B cell (primary cell): ENCODE measurements around the gene NOD2. TPM values are rescaled to one million over a fixed set of nuclear protein-coding genes. Genes with fewer than 3 reads are reported as not detected.

Source experiments
- ATAC-seq: fragments of 200-7000 bp; cut with Tn5 transposase; one replicate; pipeline ENCODE4 v1.10.0; 2021; ENCODE audit warnings: low read depth, mild to moderate bottlenecking, moderate number of reproducible peaks, moderate library complexity
- CTCF ChIA-PET: fragments of 350-600 bp; sonication (Branson Sonifier 250); formaldehyde crosslinking; loops from one replicate; lab custom pipeline; 2021; ENCODE audit warnings: antibody characterized with exemption, inconsistent platforms; lab: Charles Lee
- POLR2A ChIA-PET: fragments of 350-600 bp; sonication (Branson Sonifier 250); formaldehyde crosslinking; loops from one replicate; lab custom pipeline; 2021; ENCODE audit warnings: antibody characterized with exemption; lab: Charles Lee
- DNase-seq: peaks from one replicate; pipeline ENCODE4 v3.0.0; 2013
- H2AFZ ChIP-seq: 2 replicates; pipeline ENCODE4 v1.6.1; 2012; ENCODE audit warnings: mild to moderate bottlenecking, low read depth, low read length; ENCODE audit not compliant: insufficient read depth, poor library complexity, severe bottlenecking
- H3K27ac ChIP-seq, 2 donors: 1 replicate in 1 of 2; 2 replicates in 1 of 2; pipeline ENCODE4 v1.5.1; 2012 to 2013; ENCODE audit warnings: low read length in 2 of 2, mild to moderate bottlenecking in 2 of 2, moderate library complexity in 1 of 2
- H3K27me3 ChIP-seq, 4 experiments: fragments of 200-600 bp in 1 of 4; sonication (generic) in 1 of 4; replicated peaks in 1 of 4; 1 replicate in 2 of 4; 2 replicates in 2 of 4; pipeline versions ENCODE4 v1.6.1 to v1.7.0; 2013 to 2016; ENCODE audit warnings: low read length in 3 of 4, mild to moderate bottlenecking in 2 of 4, mixed read lengths in 1 of 4, moderate library complexity in 1 of 4; ENCODE audit not compliant: insufficient read depth in 4 of 4, control insufficient read depth in 3 of 4; ENCODE audit errors: control extremely low read depth in 1 of 4
- H3K36me3 ChIP-seq, 2 experiments: replicated peaks in 1 of 2; 1 replicate in 1 of 2; 2 replicates in 1 of 2; pipeline versions ENCODE4 v1.6.1 to v1.7.1; 2013; ENCODE audit warnings: low read length in 1 of 2; ENCODE audit not compliant: insufficient read depth in 2 of 2, control insufficient read depth in 1 of 2; ENCODE audit errors: control extremely low read depth in 1 of 2, extremely low read depth in 1 of 2
- H3K4me1 ChIP-seq, 2 donors: fragments of 200-600 bp in 1 of 2; sonication (generic) in 1 of 2; 1 replicate in 1 of 2; 2 replicates in 1 of 2; pipeline versions ENCODE4 v1.5.1 to v1.6.1; 2013 to 2017; ENCODE audit warnings: low read length in 2 of 2; ENCODE audit not compliant: control insufficient read depth in 2 of 2, insufficient read depth in 2 of 2
- H3K4me2 ChIP-seq: replicated peaks from 2 replicates; pipeline ENCODE3; 2012; ENCODE audit warnings: mild to moderate bottlenecking, low read depth, low read length; ENCODE audit not compliant: poor library complexity, severe bottlenecking
- H3K4me3 ChIP-seq, 5 experiments: fragments of 200-600 bp in 1 of 5; sonication (generic) in 1 of 5; 1 replicate in 3 of 5; 2 replicates in 2 of 5; pipeline versions ENCODE4 v1.5.1 to v1.7.0; 2011 to 2016; ENCODE audit warnings: low read length in 4 of 5, mild to moderate bottlenecking in 4 of 5, low read depth in 2 of 5, control low read depth in 1 of 5, moderate library complexity in 1 of 5; ENCODE audit not compliant: insufficient read depth in 1 of 5; ENCODE audit errors: control extremely low read depth in 1 of 5, extremely low read depth in 1 of 5
- H3K79me2 ChIP-seq: fragments of 200-600 bp; sonication (generic); one replicate; pipeline ENCODE4 v1.6.0; 2016; ENCODE audit warnings: low read length; ENCODE audit not compliant: control insufficient read depth, insufficient read depth
- H3K9ac ChIP-seq: fragments of 200-600 bp; sonication (generic); 2 replicates; pipeline ENCODE4 v1.6.1; 2017; ENCODE audit warnings: mild to moderate bottlenecking, low read length, moderate library complexity
- H3K9me3 ChIP-seq, 3 donors: one replicate each; pipeline versions ENCODE4 v1.6.1 to v1.7.1; 2013; ENCODE audit warnings: low read length in 2 of 3; ENCODE audit not compliant: control insufficient read depth in 2 of 3, insufficient read depth in 1 of 3; ENCODE audit errors: control extremely low read depth in 1 of 3
- H4K20me1 ChIP-seq: 2 replicates; pipeline ENCODE4 v1.6.0; 2012; ENCODE audit warnings: mild to moderate bottlenecking, low read length; ENCODE audit not compliant: insufficient read depth, control insufficient read depth, poor library complexity, severe bottlenecking
- H3K27ac Mint-ChIP-seq: one replicate; pipeline ENCODE4 v1.8.0; 2021; ENCODE audit warnings: mixed read lengths
- H3K27me3 Mint-ChIP-seq: one replicate; pipeline ENCODE4 v1.8.0; 2021; ENCODE audit warnings: mixed read lengths
- H3K4me1 Mint-ChIP-seq: one replicate; pipeline ENCODE4 v1.8.0; 2021; ENCODE audit warnings: mixed read lengths
- H3K4me3 Mint-ChIP-seq: one replicate; pipeline ENCODE4 v1.8.0; 2021; ENCODE audit warnings: mixed read lengths
- H3K9me3 Mint-ChIP-seq: one replicate; pipeline ENCODE4 v1.8.0; 2022; ENCODE audit warnings: mixed read lengths; ENCODE audit not compliant: insufficient read depth
- EZH2 ChIP-seq: IDR thresholded peaks from 2 replicates; pipeline ENCODE4 v1.6.1; 2012; ENCODE audit warnings: borderline replicate concordance, low read depth, mild to moderate bottlenecking, moderate library complexity, low read length; ENCODE audit not compliant: insufficient read depth, poor library complexity, severe bottlenecking
- WGBS: methylation state at CpG from one replicate; pipeline ENCODE4 v1.1.5; 2013; ENCODE audit warnings: missing lambda C conversion rate; ENCODE audit not compliant: insufficient coverage; 5-methylcytosine and 5-hydroxymethylcytosine counted together
- intact Hi-C: fragments of 100-400 bp; cut with micrococcal nuclease; formaldehyde crosslinking; loops from one replicate; pipeline ENCODE4 v1.10.0; 2022
- polyA plus RNA-seq: library from polyadenylated mRNA; depleted of rRNA; stranded (reverse); fragments of >200 nt; gene quantifications from 2 replicates; pipeline ENCODE4 v1.2.3, GENCODE V29; 2012
- total RNA-seq, 2 donors: library from RNA; stranded (reverse); fragments of 120-200 nt in 1 of 2; gene quantifications; 1 replicate in 1 of 2; 2 replicates in 1 of 2; pipeline versions ENCODE4 v1.2.3 to v1.2.4, GENCODE V29; 2013 to 2022
- TF ChIP-seq, protein P1 (sequence below): fragments of 200-600 bp; IDR thresholded peaks from one replicate; pipeline ENCODE4 v1.8.0; 2022; ENCODE audit warnings: antibody characterized with exemption, mild to moderate bottlenecking

The NOD2 gene
- total and polyA plus RNA-seq, 2 donors (not counting 1 experiment from before 2014, with no cell fraction given) = 1.2 to 1.8 TPM

DNA sequence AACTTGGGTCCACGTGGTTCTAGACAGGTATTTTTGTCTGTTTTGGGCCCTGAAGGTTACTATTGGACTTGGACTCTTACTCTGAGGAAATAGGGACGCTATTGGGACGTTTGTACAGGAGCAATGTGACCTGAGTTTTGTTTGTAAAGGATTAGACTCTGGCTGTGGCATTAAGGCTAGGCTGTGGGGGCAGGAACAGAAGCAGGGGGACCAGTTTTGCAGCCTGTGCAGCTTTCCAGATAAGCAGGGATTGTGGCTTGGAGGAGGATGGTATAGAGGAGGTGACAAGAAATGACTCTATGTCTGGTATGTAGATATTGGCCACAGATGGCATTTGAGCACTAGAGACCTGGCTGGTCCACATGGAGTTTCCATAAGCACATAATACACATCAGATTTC is 12.8 kb downstream of the NOD2 start:
- POLR2A ChIA-PET = no interaction called here
- TF ChIP-seq, protein P1, sequence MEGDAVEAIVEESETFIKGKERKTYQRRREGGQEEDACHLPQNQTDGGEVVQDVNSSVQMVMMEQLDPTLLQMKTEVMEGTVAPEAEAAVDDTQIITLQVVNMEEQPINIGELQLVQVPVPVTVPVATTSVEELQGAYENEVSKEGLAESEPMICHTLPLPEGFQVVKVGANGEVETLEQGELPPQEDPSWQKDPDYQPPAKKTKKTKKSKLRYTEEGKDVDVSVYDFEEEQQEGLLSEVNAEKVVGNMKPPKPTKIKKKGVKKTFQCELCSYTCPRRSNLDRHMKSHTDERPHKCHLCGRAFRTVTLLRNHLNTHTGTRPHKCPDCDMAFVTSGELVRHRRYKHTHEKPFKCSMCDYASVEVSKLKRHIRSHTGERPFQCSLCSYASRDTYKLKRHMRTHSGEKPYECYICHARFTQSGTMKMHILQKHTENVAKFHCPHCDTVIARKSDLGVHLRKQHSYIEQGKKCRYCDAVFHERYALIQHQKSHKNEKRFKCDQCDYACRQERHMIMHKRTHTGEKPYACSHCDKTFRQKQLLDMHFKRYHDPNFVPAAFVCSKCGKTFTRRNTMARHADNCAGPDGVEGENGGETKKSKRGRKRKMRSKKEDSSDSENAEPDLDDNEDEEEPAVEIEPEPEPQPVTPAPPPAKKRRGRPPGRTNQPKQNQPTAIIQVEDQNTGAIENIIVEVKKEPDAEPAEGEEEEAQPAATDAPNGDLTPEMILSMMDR = no peak
- TF ChIP-seq EZH2 = no peak
- Histone ChIP-seq H3K79me2 (no peaks in the 10 kb centered on the region), H3K9ac (no peak overlapping the region), H3K27ac (no peak overlapping the region), H3K4me3 (no peak overlapping the region), H3K4me1 (peaks cover 14 to 23% of the 10 kb centered on the region in 2 donors), H3K9me3 (peaks cover 1 to 21% (median 16%) of the 10 kb centered on the region in 3 donors), H4K20me1 (no peaks in the 10 kb centered on the region), H3K4me2 (no peak overlapping the region), H2AFZ (no peak overlapping the region), H3K27me3 (no peaks in the 10 kb centered on the region), H3K36me3 (no peaks in the 10 kb centered on the region)
- ATAC-seq (no peak), DNase-seq (no peak)
- no peak overlapping the region for H3K27ac Mint-ChIP-seq
- no peak overlapping the region for H3K4me3 Mint-ChIP-seq
- H3K9me3 Mint-ChIP-seq = peaks cover 6% of the 10 kb centered on the region
- WGBS = 68% methylated on average over 3 of the region's 3 CpGs
- H3K4me1 Mint-ChIP-seq = peaks cover 18% of the 10 kb centered on the region
- intact Hi-C loops = no loop called here
- CTCF ChIA-PET = no interaction called here
- H3K27me3 Mint-ChIP-seq = no peaks in the 10 kb centered on the region

DNA sequence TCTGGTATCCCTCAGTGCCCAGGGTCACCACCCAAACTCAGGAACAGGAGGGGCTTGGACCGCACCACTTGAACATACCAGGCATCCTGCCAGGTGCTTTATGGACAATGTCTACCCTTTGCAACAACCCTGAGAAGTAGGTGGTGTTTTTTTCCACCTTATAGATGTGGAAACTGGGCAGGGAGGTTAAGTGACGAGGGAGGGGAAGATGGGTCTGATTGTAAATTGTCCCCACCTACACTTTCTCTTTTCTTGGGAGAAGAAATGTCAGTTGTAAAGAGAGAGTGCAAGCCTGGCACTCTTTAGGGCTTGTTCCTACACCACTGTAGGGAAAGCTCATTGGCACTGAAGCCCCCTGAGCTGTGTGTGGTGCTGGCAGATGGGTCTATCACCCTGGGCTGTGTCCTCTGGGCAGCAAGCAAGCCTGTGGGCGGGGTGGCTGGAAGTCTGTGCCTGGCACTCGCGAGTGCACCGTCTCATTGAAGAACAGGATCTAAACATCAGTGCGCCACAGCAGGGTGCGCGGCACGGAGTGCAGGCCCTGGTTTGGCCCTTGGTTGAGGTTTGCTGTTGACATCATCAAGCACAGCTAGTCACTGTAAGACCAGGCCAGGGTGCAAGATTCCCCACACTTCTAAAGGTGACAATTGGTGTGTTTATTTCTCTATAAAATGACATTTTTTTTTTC is 15.1 kb downstream of the NOD2 start:
- H3K9me3 Mint-ChIP-seq = peaks cover 6% of the 10 kb centered on the region
- CTCF ChIA-PET = interaction anchor here (1.1 to 2.1 kb wide), 2 partner anchors 43 to 98 kb away, joined by 3 to 7 read pairs; no protein-coding TSS in a partner anchor
- Histone ChIP-seq H3K27me3 (no peaks in the 10 kb centered on the region), H3K9me3 (peaks cover 1 to 21% (median 13%) of the 10 kb centered on the region in 3 donors), H2AFZ (no peak overlapping the region), H3K4me3 (no peak overlapping the region), H3K79me2 (no peaks in the 10 kb centered on the region), H3K36me3 (no peaks in the 10 kb centered on the region), H3K27ac (no peak overlapping the region), H3K4me1 (peaks cover 14 to 23% of the 10 kb centered on the region in 2 donors), H3K9ac (no peak overlapping the region), H4K20me1 (no peaks in the 10 kb centered on the region), H3K4me2 (no peak overlapping the region)
- H3K27me3 Mint-ChIP-seq = no peaks in the 10 kb centered on the region
- DNase-seq = no peak
- H3K27ac Mint-ChIP-seq = peak overlapping the region; percentile 81
- no peak for TF ChIP-seq EZH2
- TF ChIP-seq, protein P1 = no peak
- intact Hi-C loops = no loop called here
- H3K4me3 Mint-ChIP-seq = no peak overlapping the region
- POLR2A ChIA-PET = no interaction called here
- WGBS = 94% methylated on average over 8 of the region's 10 CpGs
- no peak for ATAC-seq
- peaks cover 18% of the 10 kb centered on the region for H3K4me1 Mint-ChIP-seq
